HG03039 (cell line): ENCODE data around the gene PPARGC1A.

Source experiments
- ATAC-seq: cut with Tn5 transposase; IDR thresholded peaks from one replicate; pipeline ENCODE4 v1.9.1; 2021; ENCODE audit warnings: mild to moderate bottlenecking, moderate library complexity; ENCODE audit not compliant: unreplicated experiment

The PPARGC1A gene, protein sequence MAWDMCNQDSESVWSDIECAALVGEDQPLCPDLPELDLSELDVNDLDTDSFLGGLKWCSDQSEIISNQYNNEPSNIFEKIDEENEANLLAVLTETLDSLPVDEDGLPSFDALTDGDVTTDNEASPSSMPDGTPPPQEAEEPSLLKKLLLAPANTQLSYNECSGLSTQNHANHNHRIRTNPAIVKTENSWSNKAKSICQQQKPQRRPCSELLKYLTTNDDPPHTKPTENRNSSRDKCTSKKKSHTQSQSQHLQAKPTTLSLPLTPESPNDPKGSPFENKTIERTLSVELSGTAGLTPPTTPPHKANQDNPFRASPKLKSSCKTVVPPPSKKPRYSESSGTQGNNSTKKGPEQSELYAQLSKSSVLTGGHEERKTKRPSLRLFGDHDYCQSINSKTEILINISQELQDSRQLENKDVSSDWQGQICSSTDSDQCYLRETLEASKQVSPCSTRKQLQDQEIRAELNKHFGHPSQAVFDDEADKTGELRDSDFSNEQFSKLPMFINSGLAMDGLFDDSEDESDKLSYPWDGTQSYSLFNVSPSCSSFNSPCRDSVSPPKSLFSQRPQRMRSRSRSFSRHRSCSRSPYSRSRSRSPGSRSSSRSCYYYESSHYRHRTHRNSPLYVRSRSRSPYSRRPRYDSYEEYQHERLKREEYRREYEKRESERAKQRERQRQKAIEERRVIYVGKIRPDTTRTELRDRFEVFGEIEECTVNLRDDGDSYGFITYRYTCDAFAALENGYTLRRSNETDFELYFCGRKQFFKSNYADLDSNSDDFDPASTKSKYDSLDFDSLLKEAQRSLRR

GRCh38 chr4:23889814-23890341 is at the start of gene PPARGC1A:
TSS of gene PPARGC1A (minus strand) at chr4:23890047. CDS start at chr4:23889957, 90 bp downstream.
- no peak for ATAC-seq

- no peak for ATAC-seq
Measured at GRCh38 chr4:23938796-23939195, 48.9 kb upstream of the PPARGC1A start.

DNA sequence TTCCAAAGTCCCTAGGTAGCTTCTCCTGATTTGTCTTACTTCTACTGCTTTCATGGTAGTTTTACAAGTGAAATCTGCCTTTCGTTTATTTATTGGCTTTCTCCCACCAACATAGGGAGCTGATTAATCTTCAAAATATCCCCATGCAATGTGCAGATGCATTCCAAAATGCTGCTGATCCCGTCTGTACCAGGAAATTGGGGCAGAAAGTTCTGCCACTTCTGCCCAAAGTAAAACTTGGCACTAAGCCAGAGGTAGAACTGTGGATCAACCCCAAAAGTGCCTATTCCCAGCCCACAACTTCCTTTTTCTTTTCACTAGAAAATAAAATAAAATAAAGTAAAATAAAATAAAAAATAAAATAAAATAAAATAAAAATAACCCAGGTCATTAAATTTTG is 47.3 kb upstream of the PPARGC1A start:
- no peak for ATAC-seq

GRCh38 chr4:23934915-23935314 is 45.1 kb upstream of the PPARGC1A start:
- ATAC-seq, result no peak

DNA sequence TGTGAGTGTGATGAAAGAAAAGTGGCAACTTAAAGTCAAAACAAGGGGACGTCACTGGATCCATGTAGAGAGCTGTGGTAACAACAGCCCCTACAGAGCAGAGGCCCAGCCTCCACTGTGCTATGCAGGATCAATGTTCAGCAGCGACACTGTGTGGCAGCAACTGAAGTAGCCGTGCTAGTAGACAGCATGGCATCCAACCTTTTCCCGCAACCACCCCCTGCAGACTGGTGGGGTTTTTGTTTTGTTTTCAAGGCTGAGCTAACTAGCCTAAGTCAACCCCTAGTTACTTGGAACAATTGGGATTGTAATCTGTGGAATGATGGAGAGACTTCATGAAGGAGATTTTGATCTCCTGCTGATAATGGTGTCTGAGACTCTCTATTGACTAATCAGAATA is 44.4 kb upstream of the PPARGC1A start:
- ATAC-seq, result no peak

- no peak for ATAC-seq
Measured at GRCh38 chr4:23932901-23933308, 43.1 kb upstream of the PPARGC1A start.

- ATAC-seq, result no peak
Measured at GRCh38 chr4:23932186-23932585, 42.3 kb upstream of the PPARGC1A start.

DNA sequence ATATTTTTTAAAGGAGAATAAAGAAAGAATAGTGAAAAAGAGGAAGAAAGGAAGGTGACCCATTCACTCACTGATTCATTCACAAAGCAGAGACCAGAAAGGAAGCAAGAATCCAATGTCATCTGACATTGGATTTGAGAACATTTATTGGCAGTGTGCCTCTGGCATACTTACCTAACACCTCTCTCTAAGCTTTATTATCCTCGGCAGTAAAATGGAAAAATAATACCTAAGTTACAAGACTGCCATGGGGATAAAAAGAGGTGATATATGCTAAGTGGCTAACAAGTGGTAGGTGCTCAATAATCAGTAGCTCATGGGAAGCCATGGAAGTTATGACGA is 41.6 kb upstream of the PPARGC1A start:
- no peak for ATAC-seq

DNA sequence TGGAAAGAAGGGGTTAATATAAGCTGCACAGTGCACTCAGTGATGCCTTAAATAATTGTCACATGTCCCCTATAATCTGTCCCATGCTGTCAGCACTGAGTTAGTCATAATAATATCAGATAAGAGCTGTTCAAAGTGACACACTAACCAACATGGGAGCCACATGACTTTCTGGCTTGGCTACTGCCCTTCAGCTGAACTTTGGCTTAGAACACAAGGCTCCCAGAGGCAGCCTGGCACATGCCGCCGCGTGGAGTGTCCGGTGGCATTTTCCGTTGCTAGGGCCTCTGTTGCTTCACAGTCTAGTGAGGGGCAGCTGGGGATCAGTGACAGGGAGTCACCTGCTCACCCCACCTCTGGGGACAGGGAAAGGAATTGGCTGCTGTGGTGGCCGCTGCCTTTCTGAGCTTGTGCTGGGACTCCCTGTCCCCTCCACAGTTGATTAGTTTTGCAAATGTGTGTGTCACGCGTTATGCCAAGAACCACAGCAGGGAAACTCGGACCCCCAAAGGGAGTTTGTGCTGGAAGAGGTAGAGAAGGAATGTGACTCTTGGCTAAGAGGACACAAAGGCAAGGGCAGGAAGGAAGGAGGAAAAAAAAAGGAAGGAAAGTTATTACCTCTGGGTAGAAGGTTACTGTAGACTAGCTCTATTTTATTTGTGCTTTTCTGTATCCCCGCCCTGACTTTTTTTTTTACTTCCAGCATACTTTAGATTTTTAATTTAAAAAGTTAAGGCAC is 41.1 kb upstream of the PPARGC1A start:
- ATAC-seq, result no peak

DNA sequence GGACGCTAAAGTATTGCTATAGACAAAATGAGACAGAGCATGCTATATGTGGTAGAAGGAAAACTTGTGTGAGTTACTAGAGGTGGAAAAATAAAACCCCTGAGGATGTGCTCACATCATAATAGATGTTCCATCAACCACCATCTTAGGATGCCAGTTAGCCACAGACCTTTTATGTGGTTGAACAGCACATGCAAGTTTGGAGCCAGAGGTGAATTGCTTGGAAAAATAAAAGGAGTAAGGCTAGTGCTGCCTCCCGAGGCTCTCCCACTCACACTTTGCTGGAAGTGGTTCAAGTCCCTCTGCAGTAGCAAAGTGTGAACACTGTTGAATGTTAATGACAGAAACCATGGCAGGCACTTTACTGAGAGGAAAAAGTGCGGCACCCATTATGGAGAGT is 39.4 kb upstream of the PPARGC1A start:
- ATAC-seq, result no peak

GRCh38 chr4:23924556-23924955 is 34.7 kb upstream of the PPARGC1A start:
- no peak for ATAC-seq

DNA sequence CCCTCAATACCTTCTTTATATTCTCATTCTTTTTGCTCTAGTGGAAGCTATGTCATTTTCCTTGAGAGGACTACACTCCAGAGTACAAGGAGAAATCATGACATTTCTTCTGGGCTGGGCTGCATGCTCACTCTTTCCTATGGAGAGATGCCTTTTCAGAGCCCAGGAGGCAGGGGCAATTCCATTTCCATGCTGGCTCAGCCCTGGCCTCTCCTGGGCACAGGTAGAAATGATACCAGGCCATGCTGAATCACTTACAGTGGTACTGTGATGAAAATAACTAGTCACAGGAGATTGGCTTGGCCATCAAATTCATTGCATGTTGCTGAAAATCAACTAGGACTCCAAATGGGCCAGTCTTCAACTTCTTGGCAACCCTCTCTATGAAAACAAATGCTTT is 34.0 kb upstream of the PPARGC1A start:
- ATAC-seq, result no peak

DNA sequence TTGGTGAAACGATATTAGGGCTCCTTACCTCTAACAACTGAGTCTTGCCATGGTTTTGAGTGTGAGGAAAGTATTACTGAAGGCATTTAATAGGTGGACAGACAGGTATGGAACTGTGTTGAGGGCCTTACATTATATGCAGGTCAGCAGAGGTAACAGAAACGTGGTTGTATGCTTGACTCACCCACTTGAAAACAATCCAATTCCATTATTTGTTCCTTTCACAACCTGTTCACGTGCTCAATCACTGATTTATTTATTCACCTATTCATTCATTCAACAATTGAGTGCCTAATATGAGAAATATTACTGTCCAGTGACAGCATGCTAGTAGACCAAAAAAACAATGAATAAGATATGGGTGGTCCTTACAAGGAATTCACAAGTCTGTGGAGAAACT is 33.3 kb upstream of the PPARGC1A start:
- no peak for ATAC-seq

GRCh38 chr4:23922541-23923111 is 32.8 kb upstream of the PPARGC1A start:
- ATAC-seq, result no peak

DNA sequence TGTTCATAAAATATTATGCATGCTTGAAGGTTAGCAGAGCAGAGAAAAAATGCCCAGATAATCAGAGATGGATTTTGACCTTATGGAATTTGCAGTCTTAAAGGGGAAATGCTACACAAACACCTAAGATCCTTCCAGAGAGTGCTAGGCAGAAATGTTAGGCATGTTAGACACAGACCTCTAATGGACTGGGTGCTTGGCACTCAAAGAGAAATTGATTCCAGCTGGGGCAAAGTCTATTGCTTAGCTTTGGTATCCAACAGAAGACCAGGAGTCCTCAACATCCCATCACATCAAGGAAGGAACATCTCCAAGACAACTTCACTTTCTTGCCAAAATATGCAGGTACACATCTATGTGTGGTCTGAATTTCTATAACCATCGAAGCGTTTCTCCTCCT is 32.2 kb upstream of the PPARGC1A start:
- no peak for ATAC-seq

- ATAC-seq, result no peak
Measured at GRCh38 chr4:23921447-23921845, 31.6 kb upstream of the PPARGC1A start.

DNA sequence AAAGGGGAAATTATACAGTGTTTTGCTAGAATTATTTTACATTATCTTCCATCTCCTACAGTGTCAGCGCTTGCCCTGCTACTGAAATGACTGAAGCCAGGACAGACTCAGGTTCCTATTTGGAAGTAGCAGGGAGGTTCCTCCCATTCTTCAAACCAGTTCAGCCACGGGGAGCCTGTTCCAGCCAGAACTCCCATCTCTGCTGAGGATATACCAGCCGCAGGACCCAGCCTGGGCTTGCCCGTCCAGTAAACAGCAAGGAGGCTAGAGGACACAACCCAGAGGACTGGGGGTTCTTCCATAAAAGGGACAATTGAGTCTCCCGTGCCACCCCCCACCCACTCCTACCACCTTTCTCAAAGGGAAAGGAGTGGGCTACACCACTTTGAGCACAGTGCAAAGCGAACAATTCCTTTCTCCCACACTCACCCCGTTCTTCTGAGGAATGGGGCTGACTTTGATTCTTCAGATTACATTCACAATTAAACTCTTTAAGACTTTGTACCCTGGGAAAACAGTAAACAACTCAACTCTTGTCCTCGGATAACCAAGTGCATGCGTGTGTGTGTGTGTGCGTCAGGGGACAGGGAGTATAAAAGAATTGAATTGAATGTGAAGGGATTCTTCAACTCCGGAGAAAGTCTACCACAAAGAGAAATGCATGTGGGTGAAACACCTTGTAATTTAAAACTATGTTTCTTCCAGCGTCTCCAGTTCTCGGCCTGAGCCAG is 31.0 kb upstream of the PPARGC1A start:
- ATAC-seq, result no peak

GRCh38 chr4:23920296-23920695 is 30.4 kb upstream of the PPARGC1A start:
- ATAC-seq, result no peak

DNA sequence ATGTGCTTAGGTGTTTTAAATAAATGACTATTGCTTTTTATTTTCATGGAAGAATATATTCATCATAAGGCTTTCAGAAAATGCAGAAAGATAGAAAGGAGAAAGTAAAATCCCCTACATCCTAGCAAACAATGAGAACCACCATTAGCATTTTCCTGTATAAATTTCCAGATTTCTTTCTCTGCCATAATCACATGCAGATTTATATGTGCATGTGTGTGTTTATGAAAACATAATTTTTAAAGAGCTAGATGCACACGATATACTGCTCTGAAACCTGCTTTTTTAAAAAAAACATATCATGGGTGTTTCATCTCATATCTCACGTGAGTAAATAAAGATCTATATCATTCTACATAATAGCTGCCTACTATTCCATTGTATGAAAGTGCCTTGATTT is 26.4 kb upstream of the PPARGC1A start:
- ATAC-seq, result no peak

DNA sequence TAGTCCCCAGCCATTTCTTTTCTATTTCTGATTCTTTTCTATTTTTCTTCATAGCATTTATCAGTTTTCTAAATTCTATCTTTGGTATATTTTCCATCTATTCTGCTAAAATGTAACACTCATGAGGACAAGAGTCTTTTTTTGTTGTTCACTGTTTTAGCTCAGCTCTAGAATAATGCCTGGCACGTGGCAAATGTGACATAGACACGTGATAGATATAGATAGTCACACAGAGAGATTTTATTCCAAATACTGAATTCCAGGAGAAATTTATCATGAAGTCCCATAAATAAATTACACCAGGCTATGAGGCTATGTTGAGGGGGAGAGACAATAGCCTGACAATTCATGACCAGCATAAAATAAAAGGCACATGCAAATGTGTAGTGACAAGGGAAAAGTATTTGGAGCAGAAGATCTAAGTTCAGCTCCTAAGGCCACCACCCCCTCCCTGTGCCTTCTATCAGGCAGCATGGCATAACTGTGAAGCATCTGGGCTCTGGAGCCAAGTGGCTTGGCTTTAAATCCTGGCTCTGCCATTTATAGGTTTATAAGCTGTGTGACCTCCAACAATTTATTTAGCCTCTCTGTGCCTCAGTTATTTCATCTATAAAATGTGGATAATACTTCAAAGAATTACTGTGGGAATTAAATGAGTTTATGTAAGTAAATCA is 25.7 kb upstream of the PPARGC1A start:
- ATAC-seq, result no peak
